Ascending aorta (tissue), 2 donors: Measurements from ENCODE around the gene MLYCD. TPM values are rescaled to one million over a fixed set of nuclear protein-coding genes. Genes with fewer than 3 reads are reported as not detected.
A peak's percentile ranks its signal among the peaks of the same experiment; 100 is the strongest.

Source experiments
- DNase-seq, 2 donors: peaks; one replicate each; pipeline ENCODE4 v3.0.0-alpha.2; 2019; ENCODE audit warnings: low spot score in 2 of 2
- H3K27ac ChIP-seq, 2 donors: fragments of 200-600 bp; sonication (generic); one replicate each; pipeline ENCODE4 v1.5.1; 2016 to 2017; ENCODE audit warnings: mild to moderate bottlenecking in 1 of 2
- H3K27me3 ChIP-seq: fragments of 200-600 bp; sonication (generic); one replicate; pipeline ENCODE4 v1.5.1; 2017
- H3K36me3 ChIP-seq, 2 donors: fragments of 200-600 bp; sonication (generic); one replicate each; pipeline ENCODE4 v1.5.1; 2016
- H3K4me1 ChIP-seq, 2 donors: fragments of 200-600 bp; sonication (generic); one replicate each; pipeline ENCODE4 v1.5.1; 2016 to 2017; ENCODE audit warnings: mild to moderate bottlenecking in 1 of 2
- H3K4me3 ChIP-seq, 2 donors: fragments of 200-600 bp; sonication (generic); one replicate each; pipeline ENCODE4 v1.5.1; 2016 to 2017; ENCODE audit warnings: mild to moderate bottlenecking in 1 of 2
- H3K9me3 ChIP-seq, 2 donors: fragments of 200-600 bp; sonication (generic); one replicate each; pipeline ENCODE4 v1.5.1; 2016
- intact Hi-C: fragments of 100-400 bp; cut with DNase I; formaldehyde crosslinking; loops from one replicate; pipeline ENCODE4 v1.15.1; 2023
- total RNA-seq: library from RNA; depleted of rRNA; stranded (reverse); fragments of >200 nt; gene quantifications from one replicate; pipeline ENCODE4 v1.1.0, GENCODE V29; 2016
- TF ChIP-seq, protein P1 (sequence below), 3 experiments: fragments of 200-600 bp in 2 of 3; fragments of 450-650 bp in 1 of 3; sonication (generic) in 2 of 3; IDR thresholded peaks; one replicate each; pipeline ENCODE4 v1.5.1; 2016 to 2019; ENCODE audit warnings: antibody characterized with exemption in 3 of 3, mild to moderate bottlenecking in 1 of 3, moderate library complexity in 1 of 3

Gene MLYCD
- total RNA-seq, 1 donor from 2014 or later = 13.4 TPM

- peaks cover 0 to 3% of the 10 kb centered on the region in 2 donors for H3K4me1 ChIP-seq
- no peak overlapping the region for H3K4me3 ChIP-seq
- H3K36me3 ChIP-seq = peaks cover 29 to 46% of the 10 kb centered on the region in 2 donors
- intact Hi-C loops = no loop called here
- H3K27ac ChIP-seq = no peak overlapping the region
- H3K27me3 ChIP-seq = peaks cover 5% of the 10 kb centered on the region
- TF ChIP-seq, protein P1, sequence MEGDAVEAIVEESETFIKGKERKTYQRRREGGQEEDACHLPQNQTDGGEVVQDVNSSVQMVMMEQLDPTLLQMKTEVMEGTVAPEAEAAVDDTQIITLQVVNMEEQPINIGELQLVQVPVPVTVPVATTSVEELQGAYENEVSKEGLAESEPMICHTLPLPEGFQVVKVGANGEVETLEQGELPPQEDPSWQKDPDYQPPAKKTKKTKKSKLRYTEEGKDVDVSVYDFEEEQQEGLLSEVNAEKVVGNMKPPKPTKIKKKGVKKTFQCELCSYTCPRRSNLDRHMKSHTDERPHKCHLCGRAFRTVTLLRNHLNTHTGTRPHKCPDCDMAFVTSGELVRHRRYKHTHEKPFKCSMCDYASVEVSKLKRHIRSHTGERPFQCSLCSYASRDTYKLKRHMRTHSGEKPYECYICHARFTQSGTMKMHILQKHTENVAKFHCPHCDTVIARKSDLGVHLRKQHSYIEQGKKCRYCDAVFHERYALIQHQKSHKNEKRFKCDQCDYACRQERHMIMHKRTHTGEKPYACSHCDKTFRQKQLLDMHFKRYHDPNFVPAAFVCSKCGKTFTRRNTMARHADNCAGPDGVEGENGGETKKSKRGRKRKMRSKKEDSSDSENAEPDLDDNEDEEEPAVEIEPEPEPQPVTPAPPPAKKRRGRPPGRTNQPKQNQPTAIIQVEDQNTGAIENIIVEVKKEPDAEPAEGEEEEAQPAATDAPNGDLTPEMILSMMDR (IDR thresholded peaks at IDR 0.05) = no peak
- no peak for DNase-seq
- no peaks in the 10 kb centered on the region for H3K9me3 ChIP-seq
Observed at GRCh38 chr16:83964684-83965443, 65.9 kb downstream of the MLYCD start.

GRCh38 chr16:83965444-83966152 lies 66.7 kb downstream of the MLYCD start:
- H3K27ac ChIP-seq = no peak overlapping the region
- no peak overlapping the region for H3K4me3 ChIP-seq
- TF ChIP-seq, protein P1 (IDR thresholded peaks at IDR 0.05) = no peak
- no peak for DNase-seq
- H3K27me3 ChIP-seq = peaks cover 5% of the 10 kb centered on the region
- H3K4me1 ChIP-seq = peaks cover 0 to 3% of the 10 kb centered on the region in 2 donors
- no peaks in the 10 kb centered on the region for H3K9me3 ChIP-seq
- intact Hi-C loops = no loop called here
- H3K36me3 ChIP-seq = peaks cover 22 to 38% of the 10 kb centered on the region in 2 donors

DNA sequence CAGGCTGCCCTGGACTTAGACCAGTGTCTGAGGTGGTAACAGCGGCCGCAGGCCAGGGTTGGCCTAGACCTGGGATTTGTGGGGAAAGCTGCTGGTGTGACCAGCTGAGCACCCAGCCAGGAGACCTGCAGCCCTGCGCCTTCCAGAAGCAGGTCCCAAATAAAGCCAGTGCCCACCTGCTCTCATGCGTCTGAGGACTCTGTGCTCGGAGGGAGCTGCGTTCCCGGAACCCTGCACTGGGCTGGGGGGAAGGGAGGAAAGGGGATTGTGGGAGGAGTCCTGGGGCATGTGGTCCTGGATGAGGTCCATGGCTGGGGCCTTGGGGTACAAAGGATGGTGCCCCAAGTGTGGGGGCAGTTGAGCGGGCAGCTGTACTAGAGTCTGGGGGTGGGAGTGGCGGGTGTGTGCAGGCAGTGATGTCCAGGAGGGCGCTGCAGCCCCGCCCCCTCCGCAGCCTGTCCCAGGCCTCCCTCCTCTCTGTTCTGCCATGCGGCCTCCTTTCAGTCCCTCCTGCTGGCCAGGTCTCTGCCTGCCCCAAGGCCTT lies 67.3 kb downstream of the MLYCD start:
- intact Hi-C loops = no loop called here
- H3K27me3 ChIP-seq = peaks cover 5% of the 10 kb centered on the region
- no peaks in the 10 kb centered on the region for H3K9me3 ChIP-seq
- H3K36me3 ChIP-seq = peaks cover 20 to 32% of the 10 kb centered on the region in 2 donors
- no peak overlapping the region for H3K4me3 ChIP-seq
- peaks cover 0 to 3% of the 10 kb centered on the region in 2 donors for H3K4me1 ChIP-seq
- TF ChIP-seq, protein P1 (IDR thresholded peaks at IDR 0.05) = no peak
- H3K27ac ChIP-seq = no peak overlapping the region
- DNase-seq = no peak

DNA sequence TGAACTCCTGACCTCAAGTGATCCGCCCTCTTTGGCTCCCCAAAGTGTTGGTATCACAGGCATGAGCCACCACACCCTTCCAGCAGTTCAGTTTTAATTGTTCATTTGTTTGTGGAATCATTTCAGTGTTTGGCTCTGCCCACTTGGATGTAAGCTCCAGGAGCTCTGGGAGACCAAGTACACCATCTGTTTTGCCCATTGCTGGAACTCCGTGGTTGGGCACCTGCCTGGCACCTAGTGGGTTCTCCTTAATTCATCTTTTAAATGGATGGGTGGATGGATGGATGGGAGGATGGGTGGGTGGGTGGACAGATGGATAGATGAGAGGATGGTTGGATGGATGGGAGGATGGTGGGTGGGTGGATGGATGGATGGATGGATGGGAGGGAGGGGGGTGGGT lies 68.2 kb downstream of the MLYCD start:
- H3K4me1 ChIP-seq = peaks cover 0 to 3% of the 10 kb centered on the region in 2 donors
- no peak overlapping the region for H3K27ac ChIP-seq
- TF ChIP-seq, protein P1 (IDR thresholded peaks at IDR 0.05) = no peak
- H3K4me3 ChIP-seq = no peak overlapping the region
- peaks cover 12 to 23% of the 10 kb centered on the region in 2 donors for H3K36me3 ChIP-seq
- no peak for DNase-seq
- intact Hi-C loops = no loop called here
- peaks cover 5% of the 10 kb centered on the region for H3K27me3 ChIP-seq
- H3K9me3 ChIP-seq = no peaks in the 10 kb centered on the region

DNA sequence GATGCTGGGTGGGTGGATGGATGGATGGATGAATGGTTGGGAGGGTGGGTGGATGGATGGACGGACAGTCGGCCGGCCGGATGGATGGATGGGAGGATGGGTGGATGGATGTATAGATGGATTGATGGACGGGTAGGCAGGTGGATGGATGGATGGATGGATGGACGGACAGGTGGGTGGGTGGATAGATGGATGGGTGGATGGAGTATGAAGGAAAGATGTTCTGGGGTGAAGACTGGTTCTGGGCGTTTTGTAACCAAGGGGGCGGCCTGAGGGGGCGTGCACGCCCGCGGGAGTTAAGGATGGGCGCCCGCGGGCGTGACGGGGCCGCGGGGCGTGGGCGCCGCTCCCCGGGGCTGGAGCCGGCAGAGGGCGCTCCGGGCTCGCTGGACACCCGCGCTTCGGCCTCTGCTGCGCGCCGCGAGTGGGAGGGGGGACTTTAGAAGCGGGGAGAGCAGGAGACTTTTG lies 69.0 kb downstream of the MLYCD start, which contains the start of gene NECAB2:
Gene NECAB2 (plus strand): TSS at position 407 of the 468 bp plus-strand sequence. CDS start 405 bp downstream, outside the sequence.
- intact Hi-C loops = no loop called here

More for the DNA sequence above, 69.0 kb downstream of the MLYCD start, which contains the start of gene NECAB2:
- no peak within 1 kb of the TSS for H3K27ac ChIP-seq
- peaks cover 8 to 16% of the 10 kb centered on the region in 2 donors for H3K36me3 ChIP-seq
- H3K27me3 ChIP-seq = peaks cover 5% of the 10 kb centered on the region
- H3K4me1 ChIP-seq = peaks cover 0 to 3% of the 10 kb centered on the region in 2 donors
- no peak for DNase-seq
- no peaks in the 10 kb centered on the region for H3K9me3 ChIP-seq
- TF ChIP-seq, protein P1 (IDR thresholded peaks at IDR 0.05) = peak; percentile 22 to 55 (median 53)
- H3K4me3 ChIP-seq = peak within 1 kb of the TSS; percentile 53 to 60
